ENCODE measurements around the gene INF2.
"Not testable (repeated sequence)": the region's sequence is repeated elsewhere in the genome, so short reads cannot be mapped to it uniquely, and the experiment has no call there.

INF2 gene

GRCh38 chr14:104724407-104724980 is 35.1 kb downstream of the INF2 start:
- no peak for DNase-seq

DNA sequence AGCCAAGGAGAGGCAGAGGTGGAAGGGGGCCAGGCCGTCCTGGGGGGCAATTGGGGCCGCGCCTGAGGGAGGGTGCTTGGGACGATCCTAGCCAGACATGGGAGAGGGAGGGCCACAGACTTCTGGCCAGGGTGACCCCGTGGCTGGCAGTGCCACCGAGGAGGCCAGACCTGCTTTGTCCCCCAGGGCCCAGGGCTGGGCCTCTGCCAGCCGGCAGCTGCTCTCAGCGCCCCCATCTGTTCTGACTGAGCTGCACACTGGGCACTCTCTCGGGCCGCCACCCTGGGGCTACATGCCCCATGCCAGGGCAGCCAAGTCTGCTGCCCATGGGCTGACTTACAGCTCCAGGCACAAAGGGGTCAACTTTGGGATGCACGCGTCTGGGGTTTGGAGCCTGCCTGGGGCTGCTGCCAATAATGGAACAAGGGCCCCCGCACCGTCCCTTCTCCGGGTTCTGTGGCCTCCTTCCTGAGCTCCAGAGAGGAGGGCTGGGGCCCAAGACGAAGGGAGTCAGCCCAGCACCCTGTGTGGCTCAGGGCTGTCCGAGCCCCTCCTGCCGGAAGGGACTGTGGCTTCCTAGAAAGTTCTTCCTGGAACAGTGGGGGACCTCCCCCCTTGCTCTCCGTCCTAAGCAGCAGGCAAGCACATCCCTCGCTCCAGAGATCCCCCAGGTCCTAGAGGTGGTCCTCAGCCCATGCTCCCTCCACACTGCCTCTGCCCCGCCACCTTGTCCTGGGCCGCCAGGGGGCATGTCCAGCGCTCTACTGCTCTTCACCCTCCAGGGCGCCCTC is 35.8 kb downstream of the INF2 start:
- DNase-seq, result peak; percentile 48

- DNase-seq, result no peak
Observed at GRCh38 chr14:104725772-104726548, 36.5 kb downstream of the INF2 start.

GRCh38 chr14:104726600-104727451 is 37.4 kb downstream of the INF2 start:
- no peak for DNase-seq

DNA sequence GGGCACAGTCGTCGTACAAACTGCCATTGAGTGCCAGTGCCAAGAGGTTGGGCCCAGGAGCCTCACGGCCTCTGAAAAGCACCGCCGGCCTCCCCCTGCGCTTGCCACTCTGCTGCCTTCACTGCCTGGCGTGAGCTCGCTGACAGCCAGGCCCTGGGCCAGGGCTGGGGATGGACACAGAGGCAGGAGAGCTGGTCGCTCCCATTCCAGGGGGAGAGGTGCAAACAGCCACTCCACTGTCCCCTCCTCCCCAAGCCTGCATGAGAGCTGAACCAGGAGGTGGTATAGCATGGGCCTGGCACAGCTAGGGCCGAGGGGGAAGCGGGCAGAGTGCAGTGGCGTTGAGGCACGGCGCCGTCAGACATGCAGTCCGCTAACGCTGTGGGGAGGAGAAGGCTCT is 39.2 kb downstream of the INF2 start:
- no peak for DNase-seq

DNA sequence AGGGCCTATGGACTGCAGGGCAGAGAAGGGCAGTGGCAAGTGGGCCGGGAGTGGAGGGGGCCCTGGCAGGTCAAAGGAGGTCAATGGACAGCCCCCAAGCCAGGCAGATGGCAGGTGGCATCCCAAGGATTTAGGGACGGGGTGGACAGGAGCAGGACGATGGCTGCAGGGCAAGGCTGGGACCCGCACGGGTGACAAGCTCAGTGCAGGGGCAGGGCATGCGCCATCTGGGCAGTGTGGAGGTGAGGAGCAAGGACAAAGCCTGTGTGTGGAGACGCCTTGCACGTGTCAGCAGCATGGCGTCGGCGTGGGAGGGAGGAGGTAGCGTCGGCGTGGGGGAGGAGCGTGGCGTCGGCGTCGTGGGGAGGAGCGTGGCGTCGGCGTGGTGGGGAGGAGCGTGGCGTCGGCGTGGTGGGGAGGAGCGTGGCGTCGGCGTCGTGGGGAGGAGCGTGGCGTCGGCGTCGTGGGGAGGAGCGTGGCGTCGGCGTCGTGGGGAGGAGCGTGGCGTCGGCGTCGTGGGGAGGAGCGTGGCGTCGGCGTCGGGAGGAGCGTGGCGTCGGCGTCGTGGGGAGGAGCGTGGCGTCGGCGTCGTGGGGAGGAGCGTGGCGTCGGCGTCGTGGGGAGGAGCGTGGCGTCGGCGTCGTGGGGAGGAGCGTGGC is 39.9 kb downstream of the INF2 start:
- not testable (repeated sequence) for DNase-seq

DNA sequence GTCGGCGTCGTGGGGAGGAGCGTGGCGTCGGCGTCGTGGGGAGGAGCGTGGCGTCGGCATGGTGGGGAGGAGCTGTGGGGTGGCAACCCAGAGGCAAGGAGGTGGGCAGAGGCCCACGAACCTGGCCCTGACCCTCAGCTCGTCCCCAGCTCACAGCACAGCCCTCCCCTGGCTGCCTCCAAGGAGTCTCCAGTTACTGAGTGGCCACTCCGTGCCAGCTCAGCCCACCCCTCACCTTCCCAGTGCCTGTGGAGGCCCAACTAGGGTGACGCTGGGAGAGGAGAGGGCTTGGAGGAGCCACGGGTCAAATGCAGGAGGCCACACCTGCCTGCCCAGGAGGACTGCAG is 40.4 kb downstream of the INF2 start:
- no peak for DNase-seq

DNA sequence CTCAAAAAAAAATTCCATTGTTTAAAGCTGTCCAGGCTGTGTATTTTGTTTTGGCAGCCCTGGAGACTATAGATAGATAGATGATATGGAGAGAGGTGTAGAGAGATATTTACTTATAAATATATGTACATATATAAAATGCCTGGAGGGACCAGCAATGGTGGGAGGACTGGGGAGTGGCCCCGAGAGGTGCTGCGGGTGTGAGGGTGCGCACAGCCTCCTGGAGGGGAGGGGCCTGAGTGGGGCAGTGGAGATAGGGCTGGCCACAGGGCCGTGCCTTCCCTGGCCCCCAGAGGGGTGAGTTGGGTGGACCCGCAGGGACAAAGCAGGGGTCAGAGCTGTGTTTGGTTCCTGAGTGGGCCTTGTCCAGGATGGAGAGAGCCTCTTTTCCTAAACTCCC is 41.1 kb downstream of the INF2 start:
- no peak for DNase-seq

DNA sequence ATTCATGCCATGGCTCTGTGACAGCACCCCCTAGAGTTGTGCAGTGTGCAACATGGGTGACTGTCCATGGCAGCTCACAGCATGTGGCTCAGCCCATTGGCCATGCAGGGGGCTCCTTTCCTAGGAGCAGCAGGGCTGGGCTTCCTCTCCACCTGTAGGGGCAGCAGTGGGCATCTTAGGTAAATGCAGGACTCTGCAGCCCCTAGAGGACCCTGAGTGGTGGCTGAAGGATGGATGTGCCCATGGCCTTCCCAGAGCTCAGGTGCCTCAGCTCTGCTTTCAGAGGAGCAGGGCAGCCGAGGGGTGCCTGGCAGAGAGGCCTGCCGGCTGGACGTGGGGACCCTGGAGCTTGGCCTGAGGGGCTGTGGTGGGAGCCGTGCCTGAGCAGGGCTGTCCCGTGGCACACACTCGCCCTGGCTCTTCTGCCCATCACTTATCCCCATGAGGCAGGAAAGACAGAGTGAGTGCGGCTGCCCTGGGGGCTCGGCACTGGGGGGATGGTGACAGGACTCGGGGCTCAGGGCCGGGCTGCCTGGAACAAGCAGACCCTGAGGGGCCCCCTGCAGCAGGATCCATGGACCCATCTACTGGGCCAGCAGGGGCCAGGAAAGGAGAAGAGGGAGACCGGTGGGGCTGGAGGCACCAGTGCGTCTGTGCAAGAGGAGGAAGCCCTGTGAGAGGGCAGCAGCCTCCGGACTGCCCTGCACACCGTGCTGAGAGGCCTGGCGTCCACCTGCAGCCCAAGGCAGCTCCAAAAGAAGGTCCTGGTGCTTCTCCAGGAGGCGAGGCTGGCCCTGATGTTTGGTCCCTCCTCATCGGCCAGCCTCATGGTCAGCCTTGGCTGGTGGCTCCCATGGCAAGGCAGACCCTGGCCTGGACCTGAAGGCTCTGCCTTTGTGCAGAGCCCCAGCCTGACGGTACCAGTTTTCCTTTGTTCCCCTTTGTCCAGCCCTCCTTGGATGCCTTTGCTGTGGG is 42.2 kb downstream of the INF2 start:
- DNase-seq, result no peak

- DNase-seq, result no peak
Observed at GRCh38 chr14:104732355-104732804, 43.0 kb downstream of the INF2 start.

DNA sequence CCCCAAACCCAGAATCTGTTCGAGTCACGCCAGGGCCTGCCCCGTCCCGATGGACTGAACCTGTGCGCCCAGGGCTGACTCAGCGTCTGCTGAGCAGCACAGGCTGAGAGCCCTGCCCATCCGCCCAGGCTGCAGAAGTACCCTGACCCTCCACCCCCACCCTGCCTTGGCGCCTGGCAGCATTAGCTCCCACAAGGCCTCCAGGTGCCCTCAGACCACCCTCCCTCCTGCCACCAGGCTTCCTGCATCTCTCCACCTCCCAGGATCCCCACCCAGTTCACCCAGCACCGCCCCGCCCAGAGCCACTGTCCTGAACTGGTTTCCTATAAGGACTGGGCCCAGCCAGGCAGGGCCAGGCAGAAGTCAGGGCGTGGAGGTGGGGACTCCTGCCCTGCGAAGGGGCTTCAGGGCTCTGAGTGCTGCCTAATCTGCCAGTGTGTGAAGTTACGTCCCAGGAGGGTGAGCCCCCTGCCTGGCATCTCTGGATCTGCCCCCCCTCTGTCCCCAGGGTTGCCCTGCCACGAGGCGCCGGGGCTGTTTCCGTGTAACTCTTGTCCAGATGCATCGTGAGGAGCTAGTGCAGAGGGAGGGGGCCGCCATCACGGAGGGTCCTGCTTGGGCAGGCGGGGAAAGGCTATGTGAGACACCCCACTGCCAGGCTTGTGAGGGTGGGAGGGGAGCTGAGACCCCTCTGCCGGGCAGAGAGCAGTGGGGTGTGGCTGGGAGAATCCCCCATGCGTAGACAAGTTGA is 43.7 kb downstream of the INF2 start:
- no peak for DNase-seq

DNA sequence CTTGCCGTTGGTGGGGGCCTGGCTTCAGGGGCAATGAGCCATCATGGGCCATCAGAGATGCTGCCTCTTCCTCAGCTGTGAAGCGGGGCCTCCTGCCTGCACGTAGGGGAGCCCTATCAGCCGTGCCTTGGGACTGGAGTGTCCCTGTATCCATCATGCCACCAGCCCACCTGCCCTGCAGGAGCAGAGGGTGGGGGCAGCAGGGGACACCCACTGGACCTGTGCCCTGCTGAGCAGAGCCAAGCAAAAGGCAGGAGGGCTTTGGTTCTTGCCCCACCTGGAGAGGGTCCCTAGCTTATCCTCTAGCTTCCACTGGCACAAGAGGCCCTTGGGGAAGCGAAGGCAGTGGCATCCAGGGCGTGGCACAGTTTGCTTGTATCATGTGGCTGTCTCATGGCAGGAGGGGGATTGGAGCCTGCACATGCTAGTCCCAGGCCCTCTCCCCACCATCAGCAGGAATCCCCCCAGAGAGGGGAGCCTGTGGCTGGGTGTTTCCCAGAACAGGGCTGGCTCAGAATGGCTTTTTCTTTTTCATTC is 44.7 kb downstream of the INF2 start:
- no peak for DNase-seq

GRCh38 chr14:104734601-104734990 is 45.2 kb downstream of the INF2 start:
- DNase-seq, result no peak

DNA sequence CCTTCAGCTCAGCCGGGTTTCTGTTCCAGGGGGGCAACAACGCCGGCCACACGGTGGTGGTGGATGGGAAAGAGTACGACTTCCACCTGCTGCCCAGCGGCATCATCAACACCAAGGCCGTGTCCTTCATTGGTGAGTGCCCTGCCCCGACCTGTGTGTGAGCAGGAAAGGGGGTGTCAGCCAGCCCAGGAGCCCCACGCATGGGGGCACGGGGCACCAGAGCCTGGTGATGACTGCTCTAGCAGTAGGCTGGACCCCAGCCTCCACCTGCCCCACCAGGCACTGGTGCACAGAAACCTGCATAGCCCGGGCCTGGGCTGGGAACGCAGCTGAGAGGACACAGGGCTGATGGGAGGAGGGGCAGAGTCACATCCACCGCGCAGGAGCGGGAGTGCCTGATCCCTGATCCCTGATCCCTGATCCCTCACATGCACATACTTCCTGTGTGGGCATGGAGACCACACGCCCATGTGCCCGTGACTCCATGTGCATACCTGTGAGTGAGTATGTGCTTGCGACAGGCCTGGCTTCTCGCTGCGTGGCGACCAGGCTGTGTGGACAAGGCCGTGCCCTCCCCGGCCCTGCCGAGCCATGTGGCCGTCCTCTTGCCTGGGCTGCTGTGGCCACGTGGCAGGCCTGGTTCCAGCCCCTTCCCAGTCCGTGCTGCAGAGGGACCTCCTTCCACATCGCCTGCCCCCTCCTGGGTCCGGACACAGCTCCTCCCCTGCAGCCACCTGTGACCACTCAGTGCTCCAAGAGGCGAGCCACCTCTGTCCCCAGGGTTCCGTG is 45.8 kb downstream of the INF2 start:
- DNase-seq, result no peak

- DNase-seq, result no peak
Observed at GRCh38 chr14:104735830-104736642, 46.6 kb downstream of the INF2 start.

- no peak for DNase-seq
Observed at GRCh38 chr14:104738375-104739019, 49.1 kb downstream of the INF2 start.

DNA sequence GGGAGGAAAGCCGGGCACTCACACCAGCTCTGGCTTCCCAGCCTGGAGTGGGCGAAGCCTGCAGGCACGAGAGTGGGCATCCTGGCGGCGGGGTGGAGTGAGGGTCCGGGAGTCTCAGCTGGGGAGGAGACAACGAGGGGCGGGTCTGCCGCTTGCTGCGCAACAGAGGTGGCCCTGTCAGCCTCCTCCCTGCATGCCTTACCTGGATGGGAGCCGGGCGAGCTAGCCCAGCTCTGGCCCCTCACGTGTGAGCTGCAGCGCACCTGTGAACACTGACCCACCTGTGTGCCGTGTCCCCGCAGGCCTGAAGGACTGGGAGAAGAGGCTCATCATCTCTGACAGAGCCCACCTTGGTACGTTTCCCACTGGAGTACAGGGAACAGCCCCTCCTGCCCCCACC is 49.6 kb downstream of the INF2 start:
- DNase-seq, result no peak
